GM21723 (cell line): Measurements from ENCODE around the gene SELENOS.
A peak's percentile ranks its signal among the peaks of the same experiment; 100 is the strongest.

Experiments
- ATAC-seq: cut with Tn5 transposase; IDR thresholded peaks from one replicate; pipeline ENCODE4 v1.9.1; 2021; ENCODE audit warnings: mild to moderate bottlenecking, moderate library complexity; ENCODE audit not compliant: unreplicated experiment

The SELENOS gene

GRCh38 chr15:101277038-101277822 lies at the start of gene SELENOS:
Gene SELENOS (minus strand): TSS chr15:101277485. CDS start chr15:101277417, 68 bp downstream.
- peak; percentile 88 for ATAC-seq

GRCh38 chr15:101326462-101327146 lies 49.3 kb upstream of the SELENOS start:
- ATAC-seq: no peak

- no peak for ATAC-seq
Measured at GRCh38 chr15:101326026-101326315, 48.7 kb upstream of the SELENOS start.

- no peak for ATAC-seq
Measured at GRCh38 chr15:101325263-101326025, 48.2 kb upstream of the SELENOS start.

GRCh38 chr15:101324524-101325177 lies 47.4 kb upstream of the SELENOS start:
- no peak for ATAC-seq

GRCh38 chr15:101323793-101324523 lies 46.7 kb upstream of the SELENOS start:
- ATAC-seq: no peak

GRCh38 chr15:101322854-101323477 lies 45.7 kb upstream of the SELENOS start:
- no peak for ATAC-seq

GRCh38 chr15:101322016-101322695 lies 44.9 kb upstream of the SELENOS start:
- no peak for ATAC-seq

- no peak for ATAC-seq
Measured at GRCh38 chr15:101320501-101321052, 43.3 kb upstream of the SELENOS start.

GRCh38 chr15:101318839-101319238 lies 41.6 kb upstream of the SELENOS start:
- ATAC-seq: no peak

GRCh38 chr15:101318147-101318819 lies 41.0 kb upstream of the SELENOS start:
- no peak for ATAC-seq

- ATAC-seq: no peak
Measured at GRCh38 chr15:101317336-101317872, 40.1 kb upstream of the SELENOS start.

- ATAC-seq: no peak
Measured at GRCh38 chr15:101316529-101316928, 39.2 kb upstream of the SELENOS start.

- no peak for ATAC-seq
Measured at GRCh38 chr15:101315736-101316135, 38.5 kb upstream of the SELENOS start.

- ATAC-seq: no peak
Measured at GRCh38 chr15:101314336-101315125, 37.2 kb upstream of the SELENOS start.

- ATAC-seq: no peak
Measured at GRCh38 chr15:101313041-101313761, 35.9 kb upstream of the SELENOS start.

GRCh38 chr15:101310508-101310907 lies 33.2 kb upstream of the SELENOS start:
- no peak for ATAC-seq
